NT2/D1 (cell line): ENCODE results near the gene INIP.

ENCODE experiments used
- SUZ12 ChIP-seq: IDR thresholded peaks from 2 replicates; pipeline ENCODE4 v1.6.1; 2011; ENCODE audit not compliant: insufficient read length, insufficient read depth; ENCODE audit errors: extremely low read depth
- YY1 ChIP-seq: IDR thresholded peaks from 2 replicates; pipeline ENCODE4 v1.6.1; 2011; ENCODE audit not compliant: insufficient read length, insufficient read depth
- ZNF274 ChIP-seq: IDR thresholded peaks from 2 replicates; pipeline ENCODE4 v1.6.1; 2011; ENCODE audit warnings: mild to moderate bottlenecking, low read depth, low read length

- TF ChIP-seq YY1 (no peak), SUZ12 (no peak), ZNF274 (no peak)
These were observed 45.0 kb upstream of the INIP start for GRCh38 chr9:112762726-112763518.
